GM18873 (cell line): Measurements from ENCODE around the gene ZNF799.
"Not testable (repeated sequence)": the region's sequence is repeated elsewhere in the genome, so short reads cannot be mapped to it uniquely, and the experiment has no call there.

Source experiments
- ATAC-seq: cut with Tn5 transposase; IDR thresholded peaks from one replicate; pipeline ENCODE4 v1.9.1; 2021; ENCODE audit warnings: mild to moderate bottlenecking, moderate library complexity, moderate number of reproducible peaks; ENCODE audit not compliant: unreplicated experiment, low FRiP score

The ZNF799 gene

GRCh38 chr19:12400633-12401502, at the start of gene ZNF799:
Gene ZNF799 (minus strand): TSS chr19:12401271. CDS start chr19:12401070, 201 bp downstream.
- peak; percentile 63 for ATAC-seq

- ATAC-seq, result no peak
Observed at GRCh38 chr19:12450844-12451243, 49.8 kb upstream of the ZNF799 start.

- ATAC-seq, result no peak
Observed at GRCh38 chr19:12448808-12449207, 47.7 kb upstream of the ZNF799 start.

- peak; percentile 88 for ATAC-seq
Observed at GRCh38 chr19:12440541-12441316, 39.7 kb upstream of the ZNF799 start, which contains the start of gene ZNF443. Gene ZNF443 (minus strand): TSS chr19:12441021. CDS start chr19:12440914, 107 bp downstream.

GRCh38 chr19:12439686-12440540, 38.8 kb upstream of the ZNF799 start:
- ATAC-seq, result peak; percentile 24

GRCh38 chr19:12430726-12431299, 29.7 kb upstream of the ZNF799 start:
- not testable (repeated sequence) for ATAC-seq

- no peak for ATAC-seq
Observed at GRCh38 chr19:12425888-12426274, 24.8 kb upstream of the ZNF799 start.

- no peak for ATAC-seq
Observed at GRCh38 chr19:12425236-12425887, 24.3 kb upstream of the ZNF799 start.

- not testable (repeated sequence) for ATAC-seq
Observed at GRCh38 chr19:12417273-12417672, 16.2 kb upstream of the ZNF799 start.

GRCh38 chr19:12411893-12412292, 10.8 kb upstream of the ZNF799 start:
- no peak for ATAC-seq

GRCh38 chr19:12399901-12400632, 1.0 kb downstream of the ZNF799 start:
- peak; percentile 28 for ATAC-seq

GRCh38 chr19:12391148-12391547, 9.9 kb downstream of the ZNF799 start:
- not testable (repeated sequence) for ATAC-seq

- not testable (repeated sequence) for ATAC-seq
Observed at GRCh38 chr19:12386365-12386764, 14.7 kb downstream of the ZNF799 start.

GRCh38 chr19:12380444-12380737, 20.7 kb downstream of the ZNF799 start:
- ATAC-seq, result no peak

GRCh38 chr19:12379732-12380443, 21.2 kb downstream of the ZNF799 start:
- ATAC-seq, result no peak

GRCh38 chr19:12374026-12374425, 27.0 kb downstream of the ZNF799 start:
- no peak for ATAC-seq

- ATAC-seq, result peak; percentile 83
Observed at GRCh38 chr19:12365236-12366162, 35.6 kb downstream of the ZNF799 start, which contains the start of gene ZNF442. Gene ZNF442 (minus strand): TSS chr19:12365683. CDS start chr19:12363631, 2,052 bp downstream.
